GM19395 (cell line): ENCODE data around the gene MS4A6E.
"Not testable (repeated sequence)": the region's sequence is repeated elsewhere in the genome, so short reads cannot be mapped to it uniquely, and the experiment has no call there.

Source experiments
- ATAC-seq: cut with Tn5 transposase; IDR thresholded peaks from one replicate; pipeline ENCODE4 v1.9.1; 2021; ENCODE audit warnings: mild to moderate bottlenecking, moderate library complexity; ENCODE audit not compliant: unreplicated experiment

MS4A6E gene

DNA sequence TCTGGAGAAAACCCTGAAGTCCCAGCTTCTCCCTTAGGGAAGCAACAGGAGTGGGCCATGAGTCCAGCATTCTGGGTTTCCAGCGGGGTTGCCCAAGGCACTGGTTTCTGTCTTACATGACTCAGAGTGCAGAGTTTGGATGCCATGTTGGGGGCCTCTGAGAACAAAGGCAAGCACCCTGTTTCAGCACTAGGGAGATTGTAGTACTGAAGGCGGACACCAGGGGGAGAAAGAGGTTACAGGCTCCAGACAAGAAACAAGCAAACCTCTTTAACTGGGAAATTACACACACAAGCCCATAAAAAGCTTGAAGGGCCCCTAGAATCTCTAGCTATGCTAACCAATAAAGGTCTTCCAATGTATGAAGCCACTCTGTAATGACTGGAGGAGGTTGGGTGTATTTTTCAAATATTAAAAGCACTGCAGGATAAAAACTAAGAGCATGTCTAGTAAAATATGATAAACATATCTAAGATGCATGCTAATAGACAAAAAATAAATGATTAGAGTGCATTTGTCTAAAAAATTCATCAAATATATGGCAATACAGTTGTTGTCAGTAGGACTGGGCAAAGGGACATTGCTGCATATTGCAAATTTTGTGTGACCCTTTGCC is 7.1 kb downstream of the MS4A6E start:
- ATAC-seq: peak; percentile 76

DNA sequence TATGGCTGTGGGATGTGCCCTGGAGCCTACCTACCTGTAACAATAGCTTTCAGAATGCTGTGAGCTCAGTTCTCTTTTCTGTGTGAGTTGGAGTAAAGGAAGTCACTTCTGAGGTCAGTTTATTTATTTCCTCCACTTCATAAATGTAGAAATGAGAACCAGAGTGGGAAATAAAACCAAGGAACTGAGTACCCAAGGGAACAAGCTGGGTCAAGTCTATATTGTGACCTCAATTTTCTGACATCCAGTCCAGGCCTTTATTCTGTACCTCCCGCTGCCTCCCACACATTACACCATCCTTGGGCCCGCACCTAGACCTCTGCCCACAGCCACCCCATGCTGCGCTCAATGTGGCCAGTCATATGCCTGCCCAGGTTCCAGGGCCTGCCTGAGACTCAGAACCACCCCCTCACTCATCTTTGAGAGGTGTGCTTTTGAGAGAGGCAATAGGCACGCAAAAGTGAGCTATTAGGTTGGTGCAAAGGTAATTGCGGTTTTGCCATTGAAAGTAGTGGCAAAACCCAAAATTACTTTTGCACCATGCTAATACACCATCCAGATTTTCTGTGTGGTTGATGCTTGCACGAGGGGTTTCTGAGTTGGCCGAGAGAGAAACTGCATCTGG is 9.8 kb downstream of the MS4A6E start:
- peak; percentile 28 for ATAC-seq

DNA sequence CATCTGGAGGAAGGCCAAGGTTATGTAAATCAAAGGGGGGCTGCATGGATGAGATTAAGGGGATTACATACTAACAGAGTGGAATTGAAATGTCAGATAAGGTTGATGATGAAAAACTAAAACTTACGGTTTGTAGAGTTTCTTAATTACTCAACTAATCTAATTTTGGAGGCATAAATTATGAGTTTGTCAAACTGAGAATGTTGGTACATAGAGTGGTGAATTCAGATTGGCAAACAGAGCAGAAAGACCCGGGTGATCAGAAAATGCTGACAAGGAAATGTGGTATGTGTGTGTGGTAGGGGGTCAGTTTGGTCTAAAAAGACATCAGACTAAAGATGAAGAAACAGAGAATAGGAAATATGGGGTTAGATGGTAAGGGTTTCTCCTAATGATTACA is 11.0 kb downstream of the MS4A6E start:
- no peak for ATAC-seq

DNA sequence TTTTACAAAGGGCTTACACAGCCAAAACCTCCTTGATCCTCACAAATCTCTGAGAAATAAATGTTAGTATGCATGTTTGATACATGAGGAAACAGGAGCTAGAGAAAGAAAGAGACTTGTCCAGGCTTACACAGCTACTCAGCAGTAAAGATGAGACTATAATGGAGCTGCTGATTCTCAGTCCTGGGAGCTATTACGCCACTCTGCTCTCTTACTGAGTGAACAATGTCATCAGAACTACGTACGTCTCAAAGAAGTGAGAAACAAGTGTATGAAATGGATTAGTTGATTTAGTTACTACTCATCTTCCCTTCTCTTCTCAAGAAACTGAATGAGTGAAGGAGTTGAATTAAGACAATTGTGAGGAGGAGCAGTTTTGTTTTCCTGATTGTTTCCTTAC is 12.3 kb downstream of the MS4A6E start:
- no peak for ATAC-seq

DNA sequence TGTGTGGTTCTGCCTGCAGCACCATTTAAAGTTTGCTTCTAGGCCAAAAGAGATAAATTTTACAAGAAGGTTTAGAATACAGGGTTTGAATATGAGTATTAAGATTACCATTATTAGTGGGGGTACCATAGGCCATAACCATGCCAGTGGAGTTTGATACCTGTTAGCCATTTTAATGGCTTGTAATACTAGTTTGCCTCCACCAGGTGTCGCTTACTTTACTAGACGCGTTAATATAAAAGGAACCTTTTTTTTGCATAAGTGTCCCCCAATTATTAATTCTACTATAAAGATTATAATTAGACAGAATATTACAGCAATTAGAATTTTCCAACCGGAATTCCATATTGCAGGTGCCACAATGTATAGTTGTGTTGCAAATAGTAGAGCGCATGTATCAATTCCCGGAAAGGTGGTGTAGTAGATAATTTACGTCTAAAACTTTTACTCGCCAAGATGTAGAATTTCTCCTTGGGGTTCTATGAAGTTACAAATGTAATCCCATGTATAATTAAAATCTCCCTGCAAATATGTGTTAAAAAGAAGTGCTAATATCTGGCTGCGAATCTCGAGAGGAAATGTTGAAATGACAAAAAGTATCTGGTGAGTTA is 16.1 kb downstream of the MS4A6E start:
- ATAC-seq: no peak

DNA sequence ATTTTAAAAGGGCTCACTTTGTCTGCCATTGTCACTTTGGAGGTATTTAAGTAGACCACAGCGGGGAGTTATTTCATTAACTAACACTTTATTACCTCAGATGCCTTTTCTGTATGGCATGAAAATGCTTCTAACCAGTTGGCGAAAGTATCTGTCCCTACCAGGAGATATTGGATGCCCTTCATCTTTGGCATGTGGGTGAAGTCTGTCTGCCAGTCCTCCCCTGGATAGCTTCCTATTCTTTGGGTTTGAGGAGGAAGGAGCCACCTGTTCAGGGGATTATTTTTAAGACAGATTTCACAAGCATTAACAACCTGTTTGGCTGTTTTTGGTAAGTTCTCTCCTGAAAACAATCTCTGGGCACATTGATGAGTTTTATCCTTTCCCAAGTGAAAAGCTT is 17.1 kb downstream of the MS4A6E start:
- no peak for ATAC-seq

DNA sequence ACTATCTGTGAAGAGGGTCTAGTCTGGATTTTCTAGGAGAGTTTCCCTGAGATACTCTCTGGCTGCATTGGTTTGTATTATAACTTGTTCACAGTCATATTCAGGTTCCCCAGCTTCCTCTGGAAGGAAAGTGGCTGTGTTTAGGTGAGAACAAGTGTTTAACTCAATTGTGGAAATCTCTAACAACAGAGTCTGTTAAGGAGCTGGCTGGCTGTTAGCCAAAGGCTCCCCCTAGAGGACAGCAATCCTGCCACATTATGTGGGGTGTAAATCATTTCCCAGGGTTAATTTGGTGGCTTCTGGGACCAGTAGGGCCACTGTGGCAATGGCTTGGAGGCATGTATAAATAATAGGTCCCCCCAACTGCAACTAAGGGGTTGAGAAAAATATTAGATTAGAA is 18.4 kb downstream of the MS4A6E start:
- no peak for ATAC-seq

DNA sequence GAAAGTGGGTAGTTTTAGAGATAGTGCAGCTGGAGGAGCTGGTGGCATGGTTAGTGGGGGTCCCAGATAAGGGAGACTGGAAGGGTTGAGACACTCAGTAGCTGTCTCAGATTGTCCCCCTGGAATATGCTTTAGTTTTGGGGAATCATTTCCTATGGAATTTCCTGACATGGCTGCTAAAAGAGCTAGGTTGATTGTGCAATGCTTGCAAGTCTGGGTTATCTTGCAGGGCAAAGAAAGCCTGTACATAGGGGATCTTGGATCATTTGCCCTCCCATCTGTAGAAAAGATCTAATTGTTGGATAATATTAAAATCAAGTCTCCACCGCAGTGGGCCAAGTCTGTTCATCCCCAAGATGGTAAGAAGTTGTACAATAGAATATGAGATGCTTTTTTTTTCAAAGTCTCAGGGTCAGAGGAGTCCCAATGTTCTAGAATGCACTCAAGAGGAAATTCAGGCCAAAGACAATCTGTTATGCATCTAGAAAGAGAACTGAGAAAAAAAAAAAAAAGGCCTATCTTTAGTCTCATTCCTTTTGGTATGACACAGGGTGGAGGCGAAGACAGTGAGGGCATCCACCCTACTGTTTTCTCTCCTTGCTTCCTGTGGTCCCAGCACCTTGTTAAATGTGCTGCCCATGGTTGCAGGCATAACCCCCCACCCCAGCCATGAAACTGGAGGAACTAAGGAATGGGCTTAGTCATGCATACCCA is 20.2 kb downstream of the MS4A6E start:
- ATAC-seq: peak; percentile 83

DNA sequence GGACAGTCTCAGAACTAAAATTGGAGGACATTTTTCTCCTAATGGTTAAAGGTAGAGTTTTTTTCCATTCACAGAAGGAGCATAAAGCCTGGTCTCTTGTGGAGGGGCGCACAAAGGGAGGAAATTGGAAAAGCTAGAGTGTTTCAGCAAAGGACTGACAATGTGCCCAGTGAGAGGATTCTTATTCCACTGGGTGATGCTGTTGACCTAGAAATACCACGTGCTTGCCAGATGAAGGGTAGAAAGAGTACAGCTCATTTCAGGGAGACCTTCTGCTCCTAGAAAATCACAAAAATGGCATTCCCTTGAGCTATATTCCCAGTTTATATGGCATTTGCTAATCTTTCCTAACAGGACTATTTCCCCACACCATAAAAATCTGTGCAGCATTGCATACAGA is 21.1 kb downstream of the MS4A6E start:
- no peak for ATAC-seq

DNA sequence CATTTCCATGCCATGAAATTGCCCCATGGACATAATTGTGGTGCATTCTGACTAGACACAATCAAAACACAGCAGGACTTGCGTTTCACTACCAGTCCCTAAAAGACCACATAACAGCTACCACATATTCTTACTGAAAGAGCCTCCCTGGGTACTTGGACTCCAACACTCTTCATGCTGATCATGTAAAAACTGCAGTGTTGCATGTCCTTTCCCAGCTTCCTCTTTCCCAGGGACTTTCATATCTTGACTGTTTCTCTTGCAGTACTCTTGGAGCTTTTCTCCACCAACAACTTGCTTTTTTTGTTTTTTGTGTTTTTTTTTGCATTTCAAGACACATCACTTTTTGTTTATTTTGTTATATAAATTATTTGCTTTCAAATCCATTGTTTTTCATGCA is 22.9 kb downstream of the MS4A6E start:
- ATAC-seq: no peak

DNA sequence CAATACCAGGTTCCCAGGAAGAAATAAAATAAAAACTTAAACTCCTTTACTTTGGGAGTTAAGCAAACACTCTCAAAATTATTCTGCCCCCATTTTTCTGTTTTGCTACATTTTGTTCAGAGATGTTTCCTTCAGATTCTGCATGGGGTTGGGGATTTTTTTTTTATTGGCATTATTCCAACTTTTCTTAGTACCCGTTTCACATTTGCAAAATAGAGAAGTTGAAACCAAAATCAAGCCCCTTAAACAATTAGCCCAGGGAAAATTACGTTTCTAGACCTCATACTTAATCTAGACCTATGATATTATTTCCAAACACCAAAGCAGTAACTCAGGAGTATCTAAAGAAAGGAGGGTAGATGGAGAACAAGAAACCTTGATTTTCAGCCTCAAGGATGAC is 30.7 kb downstream of the MS4A6E start:
- ATAC-seq: no peak

DNA sequence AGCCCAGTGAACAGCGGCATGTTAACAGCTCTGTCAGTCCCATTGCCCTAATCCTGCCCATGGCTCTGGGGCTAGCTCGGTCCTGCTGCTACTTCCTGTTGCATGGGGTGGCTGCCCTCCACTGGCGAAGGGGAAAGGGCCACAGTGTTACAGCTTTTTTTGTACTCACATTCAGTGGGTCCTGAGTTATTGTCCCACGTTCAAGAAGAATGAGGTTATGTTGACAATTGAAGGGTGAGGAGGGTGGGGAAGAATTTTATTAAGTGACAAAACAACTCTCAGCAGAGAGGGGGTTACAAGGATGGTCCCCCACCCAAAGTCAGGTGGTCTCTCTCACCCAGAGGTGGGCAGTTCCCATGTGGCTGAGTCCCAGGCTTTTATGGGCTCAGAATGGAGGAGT is 33.6 kb downstream of the MS4A6E start:
- no peak for ATAC-seq

DNA sequence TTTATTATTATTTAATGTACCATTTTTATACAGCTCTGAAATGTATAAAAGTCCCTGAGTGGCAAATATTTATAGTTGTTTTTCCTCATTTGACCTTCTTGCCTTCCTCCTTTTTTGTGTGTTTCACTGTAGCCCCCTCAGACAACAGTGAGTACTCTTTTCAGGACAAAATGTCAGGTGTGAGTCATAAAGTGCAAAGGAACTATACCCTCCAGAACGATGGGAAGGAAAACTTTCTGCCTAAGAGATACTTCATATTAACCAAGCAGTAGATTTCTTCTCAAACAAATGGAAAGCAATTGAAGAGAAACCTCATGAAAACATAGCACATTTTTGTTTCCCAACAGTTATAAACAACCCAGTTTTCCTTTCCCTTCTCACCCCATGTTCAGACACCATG is 35.2 kb downstream of the MS4A6E start:
- no peak for ATAC-seq

DNA sequence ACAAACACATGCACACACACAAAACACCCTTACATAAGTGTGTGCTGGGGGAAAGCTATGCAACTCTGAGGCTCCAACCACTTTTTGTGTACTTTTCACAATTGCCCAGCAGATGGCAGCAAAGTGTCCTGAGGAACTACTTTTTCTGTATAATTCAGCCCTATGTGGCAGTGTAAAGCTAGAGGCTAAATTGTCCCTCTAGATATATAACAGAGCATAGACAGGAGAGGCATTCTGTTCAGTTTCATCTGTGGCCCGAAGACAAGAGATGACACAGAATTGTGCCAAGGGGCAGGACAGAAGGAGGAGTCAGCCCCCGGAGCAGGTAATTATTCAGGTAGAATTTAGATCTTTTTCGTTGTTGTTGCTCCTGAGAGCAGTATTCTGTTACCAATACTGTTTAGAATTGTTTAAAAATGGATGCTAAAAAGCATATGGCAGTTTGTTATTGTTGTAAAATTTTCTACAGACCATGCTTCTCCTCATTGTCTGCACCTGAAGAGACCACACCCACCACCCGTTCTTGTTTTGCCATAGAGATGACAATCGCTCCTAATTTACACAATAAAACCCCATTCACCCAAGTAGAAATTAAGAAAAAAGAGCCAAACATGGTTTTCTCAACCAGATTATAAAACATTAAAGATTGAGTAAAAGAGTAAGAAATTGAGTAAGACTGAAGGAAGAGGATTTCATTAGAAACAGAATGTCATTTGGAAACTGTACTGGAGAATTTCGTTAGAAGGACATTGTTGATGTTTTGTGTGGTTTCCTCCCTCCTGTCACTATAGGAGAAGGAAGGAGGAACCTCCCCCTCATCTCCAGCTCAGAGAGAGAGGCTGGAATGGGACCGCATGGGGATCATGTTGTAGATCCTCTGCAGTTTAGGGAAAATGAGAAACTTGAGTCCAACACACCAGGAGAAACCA is 36.8 kb downstream of the MS4A6E start:
- peak; percentile 59 for ATAC-seq

DNA sequence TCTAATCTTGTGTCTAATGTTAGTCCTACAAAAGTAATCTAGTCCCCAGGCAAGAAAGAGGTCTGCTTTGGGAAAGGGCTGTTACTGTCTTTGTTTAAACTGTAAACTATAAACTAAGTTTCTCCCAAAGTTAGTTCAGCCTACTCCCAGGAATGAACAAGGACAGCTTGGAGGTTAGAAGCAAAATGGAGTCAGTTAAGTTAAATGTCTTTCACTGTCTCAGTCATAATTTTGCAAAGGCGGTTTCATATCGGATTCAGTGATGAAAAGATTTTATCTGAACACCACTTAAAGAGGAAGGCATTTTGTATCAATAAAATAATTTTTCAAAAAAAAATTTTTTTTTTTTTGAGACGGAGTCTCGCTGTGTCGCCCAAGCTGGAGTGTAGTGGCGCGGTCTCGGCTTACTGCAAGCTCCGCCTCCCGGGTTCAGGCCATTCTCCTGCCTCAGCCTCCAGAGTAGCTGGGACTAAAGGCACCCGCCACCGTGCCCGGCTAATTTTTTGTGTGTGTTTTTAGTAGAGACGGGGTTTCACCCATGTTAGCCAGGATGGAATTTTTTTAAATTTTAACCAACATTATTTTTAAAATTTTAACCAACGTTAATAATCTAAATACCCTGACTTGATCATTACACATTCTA is 39.3 kb downstream of the MS4A6E start:
- ATAC-seq: not testable (repeated sequence)

DNA sequence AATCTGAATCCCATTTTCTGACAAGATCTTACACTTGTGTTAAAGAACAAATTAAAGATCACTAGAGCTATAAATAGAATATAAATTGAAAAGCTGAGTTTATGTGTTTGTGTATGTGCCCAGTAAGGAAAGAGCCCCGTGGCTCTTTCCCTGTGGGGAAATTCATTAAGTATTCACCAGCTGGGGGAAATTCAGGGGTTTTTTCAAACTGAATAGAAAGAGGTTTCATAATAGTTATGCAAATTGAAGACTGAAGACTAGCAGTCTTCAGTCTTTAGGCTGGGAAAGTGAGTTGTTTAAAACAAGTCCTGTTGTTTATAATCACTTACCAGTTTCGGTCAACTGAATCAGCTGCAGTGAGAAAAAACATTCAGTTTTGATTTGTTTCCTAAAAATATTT is 40.0 kb downstream of the MS4A6E start:
- peak; percentile 90 for ATAC-seq

DNA sequence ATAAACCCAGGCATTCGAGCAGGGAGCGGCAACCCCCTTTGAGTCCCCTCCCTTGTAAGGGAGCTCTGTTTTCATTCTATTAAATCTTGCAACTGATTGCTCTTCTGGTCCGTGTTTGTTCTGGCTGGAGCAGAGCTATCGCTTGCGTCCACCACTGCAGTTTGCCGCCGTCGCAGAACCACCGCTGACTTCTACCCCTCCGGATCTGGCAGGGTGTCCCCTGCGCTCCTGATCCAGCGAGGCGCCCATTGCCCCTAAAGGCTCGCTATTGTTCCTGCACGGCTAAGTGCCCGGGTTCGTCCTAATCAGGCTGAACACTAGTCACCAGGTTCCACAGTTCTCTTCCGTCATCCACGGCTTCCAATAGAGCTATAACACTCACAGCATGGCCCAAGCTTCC is 40.8 kb downstream of the MS4A6E start:
- ATAC-seq: no peak

DNA sequence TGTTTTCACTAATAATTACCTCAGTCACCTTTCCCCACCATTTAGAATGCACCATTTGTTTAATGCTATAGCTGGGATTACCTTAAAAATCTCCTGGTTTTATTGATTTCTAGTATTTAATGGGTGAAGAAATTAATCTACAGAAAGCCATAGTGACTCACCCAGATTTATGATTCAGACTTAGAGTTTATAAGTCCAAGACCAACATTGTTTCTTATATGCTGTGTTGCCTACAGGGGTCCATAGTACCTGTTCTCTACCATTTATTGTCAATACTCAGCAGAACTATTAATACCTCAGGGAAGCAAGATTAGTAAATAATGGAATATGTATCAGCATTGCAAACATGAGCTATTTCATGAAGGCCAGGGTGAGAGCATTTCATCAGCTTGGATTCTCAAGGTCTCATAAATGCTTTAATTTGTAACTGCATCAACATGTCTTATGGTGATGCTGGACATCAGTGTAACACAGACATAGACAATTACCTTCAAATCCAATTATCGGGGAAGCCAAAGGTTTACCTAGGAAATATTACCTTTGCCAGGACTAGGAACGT is 43.3 kb downstream of the MS4A6E start:
- no peak for ATAC-seq

DNA sequence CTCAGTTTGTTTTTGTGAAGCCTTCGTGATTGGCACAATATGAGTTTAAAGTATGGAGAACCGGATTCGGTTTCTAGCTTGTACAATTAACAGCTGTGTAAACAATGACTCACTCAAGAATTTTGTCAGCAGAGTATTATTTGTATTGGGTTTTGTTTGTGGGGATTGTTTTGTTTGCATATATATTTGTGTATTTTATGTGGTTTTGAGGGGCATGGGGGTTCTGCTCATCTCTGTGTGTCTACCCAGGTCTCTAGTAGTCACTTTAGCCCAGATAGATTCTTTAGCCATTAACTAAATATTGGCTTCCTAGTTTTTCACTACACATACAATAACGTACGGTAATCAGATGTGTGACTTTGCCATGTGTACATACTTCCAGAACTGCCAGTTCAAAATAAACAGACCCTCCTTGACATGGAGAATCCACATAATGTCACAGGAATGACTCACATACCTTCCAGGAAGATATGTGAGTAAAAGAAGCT is 43.8 kb downstream of the MS4A6E start:
- no peak for ATAC-seq

DNA sequence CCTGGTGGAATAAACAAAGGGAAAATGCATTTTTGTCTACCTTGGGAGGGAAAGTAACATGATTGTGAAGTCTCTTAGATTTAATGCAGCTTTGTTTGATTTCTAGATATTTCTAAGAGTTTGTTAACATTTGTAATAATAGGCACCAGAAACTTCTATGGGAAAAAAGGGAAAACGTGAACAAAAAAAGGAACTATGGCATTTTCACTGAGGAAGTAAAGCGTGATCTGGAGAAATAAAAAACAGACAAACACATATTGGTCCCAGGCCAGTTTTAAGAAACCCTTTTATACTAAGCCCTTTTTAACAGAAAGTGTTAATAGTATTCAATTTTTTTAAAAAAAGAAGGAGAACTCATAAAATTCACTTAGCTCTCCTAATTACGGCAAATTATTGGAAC is 44.3 kb downstream of the MS4A6E start:
- no peak for ATAC-seq
